Panc1 (cell line): ENCODE measurements around the gene SLC9B2.

Experiments used
- CTCF ChIP-seq: fragments of 450-650 bp; IDR thresholded peaks from 2 replicates; pipeline ENCODE4 v1.5.1; 2017; ENCODE audit warnings: mild to moderate bottlenecking
- POLR2AphosphoS5 ChIP-seq: IDR thresholded peaks from 2 replicates; pipeline ENCODE4 v1.6.1; 2012; ENCODE audit warnings: mild to moderate bottlenecking, low read depth, low read length, moderate library complexity
- REST ChIP-seq, 2 experiments: IDR thresholded peaks; 2 replicates each; pipeline ENCODE4 v1.6.1; 2011 to 2012; ENCODE audit warnings: low read depth in 2 of 2, control low read depth in 1 of 2, low read length in 1 of 2, mild to moderate bottlenecking in 1 of 2, moderate library complexity in 1 of 2; ENCODE audit not compliant: insufficient read depth in 1 of 2
- SIN3A ChIP-seq: IDR thresholded peaks from 2 replicates; pipeline ENCODE4 v1.6.1; 2012; ENCODE audit warnings: low read depth, mild to moderate bottlenecking, low read length, moderate library complexity, borderline replicate concordance; ENCODE audit not compliant: insufficient read depth

GRCh38 chr4:103118166-103118565 is 41.6 kb upstream of the SLC9B2 start:
- TF ChIP-seq POLR2AphosphoS5 (no peak), CTCF (no peak), REST (IDR thresholded peaks at IDR 0.05; ENCODE audit: insufficient read depth in 1 of 2, low read depth in 2 of 2, low read length in 1 of 2) (no peak), SIN3A (no peak)
